Uterus (tissue), 2 donors: Measurements from ENCODE around the gene FNIP1.

Source experiments
- POLR2A ChIP-seq, 2 donors: fragments of 450-650 bp; IDR thresholded peaks; one replicate each; pipeline ENCODE4 v1.6.1; 2016; ENCODE audit warnings: antibody characterized with exemption in 2 of 2, mild to moderate bottlenecking in 1 of 2, moderate library complexity in 1 of 2
- TF ChIP-seq, protein P1 (sequence below), 4 experiments: fragments of 200-600 bp in 2 of 4; fragments of 450-650 bp in 2 of 4; sonication (generic) in 2 of 4; IDR thresholded peaks; one replicate each; pipeline ENCODE4 v1.5.1; 2016 to 2019; ENCODE audit warnings: antibody characterized with exemption in 4 of 4, mild to moderate bottlenecking in 2 of 4, moderate library complexity in 1 of 4

DNA sequence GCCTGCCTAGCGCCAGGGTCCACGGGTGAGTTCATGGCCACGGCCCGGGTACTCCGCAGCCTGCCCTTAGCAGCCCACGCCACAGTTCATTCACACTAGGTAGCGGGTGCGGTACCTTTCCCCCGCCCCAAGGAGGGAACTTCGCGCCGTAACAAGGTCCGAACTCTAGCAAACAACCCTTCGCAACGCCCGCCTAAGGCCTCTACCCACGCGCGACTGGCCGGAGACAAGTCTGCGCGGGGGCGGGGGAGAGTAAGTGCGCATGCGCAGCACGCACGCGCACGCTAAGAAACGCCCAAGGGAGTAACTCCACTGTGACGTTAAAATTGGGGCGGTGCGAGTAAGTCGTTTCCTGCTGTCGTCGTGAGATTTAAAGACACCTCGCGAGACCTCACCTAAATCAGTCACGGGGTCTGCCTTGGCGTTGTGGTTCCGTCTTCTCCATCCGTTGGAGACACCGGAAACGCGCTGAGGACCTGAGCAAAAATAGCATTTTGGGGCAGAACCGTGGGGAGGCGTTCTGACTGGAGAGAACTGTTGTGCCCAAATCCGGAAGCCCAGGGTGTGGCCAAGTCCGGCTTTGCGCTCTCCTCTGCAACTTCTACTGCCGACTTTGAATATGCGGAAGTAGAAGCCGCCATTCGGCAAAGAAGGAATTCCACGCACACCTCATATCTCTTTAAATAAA is 161.7 kb downstream of the FNIP1 start, which contains the start of gene RAPGEF6:
- TF ChIP-seq, protein P1, sequence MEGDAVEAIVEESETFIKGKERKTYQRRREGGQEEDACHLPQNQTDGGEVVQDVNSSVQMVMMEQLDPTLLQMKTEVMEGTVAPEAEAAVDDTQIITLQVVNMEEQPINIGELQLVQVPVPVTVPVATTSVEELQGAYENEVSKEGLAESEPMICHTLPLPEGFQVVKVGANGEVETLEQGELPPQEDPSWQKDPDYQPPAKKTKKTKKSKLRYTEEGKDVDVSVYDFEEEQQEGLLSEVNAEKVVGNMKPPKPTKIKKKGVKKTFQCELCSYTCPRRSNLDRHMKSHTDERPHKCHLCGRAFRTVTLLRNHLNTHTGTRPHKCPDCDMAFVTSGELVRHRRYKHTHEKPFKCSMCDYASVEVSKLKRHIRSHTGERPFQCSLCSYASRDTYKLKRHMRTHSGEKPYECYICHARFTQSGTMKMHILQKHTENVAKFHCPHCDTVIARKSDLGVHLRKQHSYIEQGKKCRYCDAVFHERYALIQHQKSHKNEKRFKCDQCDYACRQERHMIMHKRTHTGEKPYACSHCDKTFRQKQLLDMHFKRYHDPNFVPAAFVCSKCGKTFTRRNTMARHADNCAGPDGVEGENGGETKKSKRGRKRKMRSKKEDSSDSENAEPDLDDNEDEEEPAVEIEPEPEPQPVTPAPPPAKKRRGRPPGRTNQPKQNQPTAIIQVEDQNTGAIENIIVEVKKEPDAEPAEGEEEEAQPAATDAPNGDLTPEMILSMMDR (IDR thresholded peaks at IDR 0.05): peak in 2 of 4 experiments; percentile 11 to 24
- TF ChIP-seq POLR2A (IDR thresholded peaks at IDR 0.05): peak; percentile 86
